ENCODE data around the gene OTULINL. TPM values are rescaled to one million over a fixed set of nuclear protein-coding genes. Genes with fewer than 3 reads are reported as not detected.

Gene OTULINL
- total RNA-seq, 1 donor from 2014 or later: 1.8 TPM

GRCh38 chr5:14608169-14608568 lies 26.6 kb downstream of the OTULINL start:
- DNase-seq (ENCODE audit: low read depth): no peak
- H3K4me3 ChIP-seq (ENCODE audit: low read depth, low read length): no peak overlapping the region
- TF ChIP-seq, protein P1, sequence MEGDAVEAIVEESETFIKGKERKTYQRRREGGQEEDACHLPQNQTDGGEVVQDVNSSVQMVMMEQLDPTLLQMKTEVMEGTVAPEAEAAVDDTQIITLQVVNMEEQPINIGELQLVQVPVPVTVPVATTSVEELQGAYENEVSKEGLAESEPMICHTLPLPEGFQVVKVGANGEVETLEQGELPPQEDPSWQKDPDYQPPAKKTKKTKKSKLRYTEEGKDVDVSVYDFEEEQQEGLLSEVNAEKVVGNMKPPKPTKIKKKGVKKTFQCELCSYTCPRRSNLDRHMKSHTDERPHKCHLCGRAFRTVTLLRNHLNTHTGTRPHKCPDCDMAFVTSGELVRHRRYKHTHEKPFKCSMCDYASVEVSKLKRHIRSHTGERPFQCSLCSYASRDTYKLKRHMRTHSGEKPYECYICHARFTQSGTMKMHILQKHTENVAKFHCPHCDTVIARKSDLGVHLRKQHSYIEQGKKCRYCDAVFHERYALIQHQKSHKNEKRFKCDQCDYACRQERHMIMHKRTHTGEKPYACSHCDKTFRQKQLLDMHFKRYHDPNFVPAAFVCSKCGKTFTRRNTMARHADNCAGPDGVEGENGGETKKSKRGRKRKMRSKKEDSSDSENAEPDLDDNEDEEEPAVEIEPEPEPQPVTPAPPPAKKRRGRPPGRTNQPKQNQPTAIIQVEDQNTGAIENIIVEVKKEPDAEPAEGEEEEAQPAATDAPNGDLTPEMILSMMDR (conservative IDR thresholded peaks at IDR 0.05; ENCODE audit: low read depth, low read length): no peak

GRCh38 chr5:14611737-14612136 lies 30.1 kb downstream of the OTULINL start:
- TF ChIP-seq, protein P1 (conservative IDR thresholded peaks at IDR 0.05; ENCODE audit: low read depth, low read length): no peak

GRCh38 chr5:14614490-14614889 lies 32.9 kb downstream of the OTULINL start:
- H3K4me3 ChIP-seq (ENCODE audit: low read depth, low read length): no peak overlapping the region
- TF ChIP-seq, protein P1 (conservative IDR thresholded peaks at IDR 0.05; ENCODE audit: low read depth, low read length): no peak
- DNase-seq (ENCODE audit: low read depth): no peak

More at GRCh38 chr5:14611737-14612136, 30.1 kb downstream of the OTULINL start:
- H3K4me3 ChIP-seq (ENCODE audit: low read depth, low read length): no peak overlapping the region
- no peak for DNase-seq (ENCODE audit: low read depth)

GRCh38 chr5:14615365-14615764 lies 33.8 kb downstream of the OTULINL start:
- H3K4me3 ChIP-seq (ENCODE audit: low read depth, low read length): no peak overlapping the region
- TF ChIP-seq, protein P1 (conservative IDR thresholded peaks at IDR 0.05; ENCODE audit: low read depth, low read length): no peak
- DNase-seq (ENCODE audit: low read depth): no peak

DNA sequence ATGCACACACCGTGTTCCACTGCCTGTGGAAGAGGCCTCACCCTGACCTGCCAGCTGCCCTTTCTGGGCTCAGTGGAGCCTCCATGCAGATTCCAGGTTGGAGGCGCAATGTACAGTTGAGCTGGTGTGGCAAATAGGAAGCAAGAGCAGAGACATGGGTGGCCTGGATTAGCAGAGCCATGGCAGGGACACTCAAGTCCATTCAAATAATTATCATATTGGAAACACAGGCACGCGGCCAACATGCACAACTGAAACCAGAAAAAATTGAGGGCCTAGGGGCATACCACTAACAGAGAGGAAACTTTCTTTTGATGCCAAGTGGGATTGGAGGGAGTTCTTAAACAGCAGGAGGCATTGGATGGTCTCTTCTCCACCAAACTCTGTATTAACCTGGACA lies 35.8 kb downstream of the OTULINL start:
- DNase-seq (ENCODE audit: low read depth): no peak
- no peak overlapping the region for H3K4me3 ChIP-seq (ENCODE audit: low read depth, low read length)
- TF ChIP-seq, protein P1 (conservative IDR thresholded peaks at IDR 0.05; ENCODE audit: low read depth, low read length): no peak

GRCh38 chr5:14627270-14627669 lies 45.7 kb downstream of the OTULINL start:
- TF ChIP-seq, protein P1 (conservative IDR thresholded peaks at IDR 0.05; ENCODE audit: low read depth, low read length): no peak
- H3K4me3 ChIP-seq (ENCODE audit: low read depth, low read length): no peak overlapping the region
- no peak for DNase-seq (ENCODE audit: low read depth)

DNA sequence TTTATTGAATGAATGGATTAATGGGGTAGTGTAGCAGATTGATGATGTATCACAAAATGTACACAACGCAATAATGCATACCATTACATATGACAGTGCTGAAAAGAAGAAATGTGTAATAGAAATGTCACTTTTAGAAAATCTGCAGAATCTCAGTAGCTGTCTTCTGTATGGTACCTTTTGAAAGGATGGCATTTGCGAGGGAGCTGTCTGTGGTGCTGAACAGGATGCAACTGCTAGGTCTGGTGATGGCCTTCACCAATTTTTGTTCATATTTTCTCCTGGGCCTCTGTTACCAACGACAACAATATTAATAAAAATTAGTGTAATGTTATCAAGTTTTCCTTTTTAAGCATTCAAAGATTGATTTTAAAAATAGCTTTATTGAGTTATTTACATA lies 46.8 kb downstream of the OTULINL start:
- DNase-seq (ENCODE audit: low read depth): no peak
- H3K4me3 ChIP-seq (ENCODE audit: low read depth, low read length): no peak overlapping the region
- TF ChIP-seq, protein P1 (conservative IDR thresholded peaks at IDR 0.05; ENCODE audit: low read depth, low read length): no peak
